Right lobe of liver (tissue), 4 donors: ENCODE results near the gene RPUSD3.

Source experiments
- CTCF ChIP-seq, 4 donors: fragments of 200-600 bp in 3 of 4; fragments of 450-650 bp in 1 of 4; IDR thresholded peaks; one replicate each; pipeline versions ENCODE4 v1.5.1 to v1.8.0; 2016 to 2022; ENCODE audit warnings: antibody characterized with exemption in 4 of 4, mild to moderate bottlenecking in 2 of 4
- POLR2A ChIP-seq: fragments of 450-650 bp; IDR thresholded peaks from one replicate; pipeline ENCODE4 v1.6.1; 2017; ENCODE audit warnings: antibody characterized with exemption, mild to moderate bottlenecking
- donor health status: DM: no; HTN: no; CAD: no.
- donor health status: DM: no; HTN: no; CAD: no.
- donor health status: DM: no; HTN: yes; CAD: no.

GRCh38 chr3:9807981-9808344, 35.8 kb downstream of the RPUSD3 start:
- TF ChIP-seq CTCF (IDR thresholded peaks at IDR 0.05) (no peak), POLR2A (no peak)
